NCI-H146 (cell line): ENCODE results near the gene NTM.
"Not testable (repeated sequence)": the region's sequence is repeated elsewhere in the genome, so short reads cannot be mapped to it uniquely, and the experiment has no call there.

Experiments used
- DNase-seq: peaks from one replicate; lab custom pipeline; 2025; lab: John Stamatoyannopoulos, UW

NTM gene

GRCh38 chr11:131422029-131422428 lies 51.6 kb downstream of the NTM start:
- DNase-seq = no peak

GRCh38 chr11:131422496-131422895 lies 52.1 kb downstream of the NTM start:
- no peak for DNase-seq

- DNase-seq = no peak
These were observed 53.3 kb downstream of the NTM start for GRCh38 chr11:131423688-131424087.

- DNase-seq = not testable (repeated sequence)
These were observed 54.0 kb downstream of the NTM start for GRCh38 chr11:131424257-131424876.

GRCh38 chr11:131425285-131425684 lies 54.9 kb downstream of the NTM start:
- DNase-seq = no peak

GRCh38 chr11:131428853-131429252 lies 58.4 kb downstream of the NTM start:
- DNase-seq = no peak

GRCh38 chr11:131430473-131431208 lies 60.2 kb downstream of the NTM start:
- DNase-seq = no peak

GRCh38 chr11:131441051-131441810 lies 70.8 kb downstream of the NTM start:
- no peak for DNase-seq

- no peak for DNase-seq
These were observed 76.3 kb downstream of the NTM start for GRCh38 chr11:131446590-131447275.

- DNase-seq = no peak
These were observed 76.9 kb downstream of the NTM start for GRCh38 chr11:131447277-131447815.

- DNase-seq = no peak
These were observed 77.5 kb downstream of the NTM start for GRCh38 chr11:131447898-131448297.

- no peak for DNase-seq
These were observed 78.9 kb downstream of the NTM start for GRCh38 chr11:131449036-131450019.

- no peak for DNase-seq
These were observed 84.1 kb downstream of the NTM start for GRCh38 chr11:131454490-131454889.

- no peak for DNase-seq
These were observed 84.6 kb downstream of the NTM start for GRCh38 chr11:131454989-131455388.

- no peak for DNase-seq
These were observed 85.7 kb downstream of the NTM start for GRCh38 chr11:131455843-131456704.

- DNase-seq = no peak
These were observed 86.7 kb downstream of the NTM start for GRCh38 chr11:131457163-131457562.

- DNase-seq = no peak
These were observed 88.0 kb downstream of the NTM start for GRCh38 chr11:131458421-131458820.

GRCh38 chr11:131460931-131461330 lies 90.5 kb downstream of the NTM start:
- no peak for DNase-seq

GRCh38 chr11:131462622-131463021 lies 92.2 kb downstream of the NTM start:
- no peak for DNase-seq

GRCh38 chr11:131463162-131463561 lies 92.7 kb downstream of the NTM start:
- no peak for DNase-seq
